A673 (cell line): ENCODE results near the gene CENPO. TPM values are rescaled to one million over a fixed set of nuclear protein-coding genes. Genes with fewer than 3 reads are reported as not detected.

Experiments
- BruUV-seq: library from RNA; stranded (reverse); fragments of 400-500 nt; replicated peaks from 2 replicates; lab custom pipeline; 2021; lab: Mats Ljungman, UMichigan
- CTCF ChIA-PET: fragments of 300-600 bp; sonication (Branson Sonifier 250); formaldehyde crosslinking; loops from one replicate; lab custom pipeline; 2022; ENCODE audit warnings: antibody characterized with exemption; lab: Charles Lee
- POLR2A ChIA-PET: fragments of 300-600 bp; sonication (Branson Sonifier 250); formaldehyde crosslinking; loops from one replicate; lab custom pipeline; 2022; ENCODE audit warnings: antibody characterized with exemption; ENCODE audit not compliant: low non-redundant PET; lab: Charles Lee
- DNase-seq: peaks from one replicate; pipeline ENCODE4 v3.0.0-alpha.2; 2015; ENCODE audit warnings: low spot score
- H3K27ac ChIP-seq: fragments of 200-600 bp; sonication (generic); 2 replicates; pipeline ENCODE4 v1.5.1; 2016; ENCODE audit warnings: mixed run types, low read depth, mild to moderate bottlenecking, mixed read lengths, antibody characterized with exemption, low read length; ENCODE audit not compliant: poor library complexity, severe bottlenecking
- H3K27me3 ChIP-seq: fragments of 200-600 bp; sonication (generic); replicated peaks from 2 replicates; pipeline ENCODE4 v1.6.1; 2017; ENCODE audit warnings: mixed run types, low read depth, mild to moderate bottlenecking, mixed read lengths, antibody characterized with exemption, low read length; ENCODE audit not compliant: insufficient read depth, poor library complexity
- H3K36me3 ChIP-seq: fragments of 200-600 bp; sonication (generic); 2 replicates; pipeline ENCODE4 v1.6.1; 2016; ENCODE audit warnings: mixed run types, mild to moderate bottlenecking, mixed read lengths, antibody characterized with exemption, low read length; ENCODE audit not compliant: insufficient read depth, poor library complexity, severe bottlenecking
- H3K4me1 ChIP-seq: fragments of 200-600 bp; sonication (generic); 2 replicates; pipeline ENCODE4 v1.6.1; 2017; ENCODE audit warnings: mixed run types, mild to moderate bottlenecking, mixed read lengths, antibody characterized with exemption, low read length; ENCODE audit not compliant: insufficient read depth, poor library complexity, severe bottlenecking
- H3K4me3 ChIP-seq: fragments of 200-600 bp; sonication (generic); 2 replicates; pipeline ENCODE4 v1.5.1; 2016; ENCODE audit warnings: low read depth, mixed run types, mild to moderate bottlenecking, mixed read lengths, low read length; ENCODE audit not compliant: poor library complexity, severe bottlenecking
- H3K9me3 ChIP-seq: fragments of 200-600 bp; sonication (generic); 2 replicates; pipeline ENCODE4 v1.6.1; 2016; ENCODE audit warnings: mixed run types, low read depth, mild to moderate bottlenecking, mixed read lengths, antibody characterized with exemption, low read length; ENCODE audit not compliant: poor library complexity, severe bottlenecking
- CTCF ChIP-seq: fragments of 300-800, 200-600 bp; sonication (generic); conservative IDR thresholded peaks from 2 replicates; pipeline ENCODE4 v1.5.1; 2017; ENCODE audit warnings: low read depth, mild to moderate bottlenecking, antibody characterized with exemption, low read length, moderate library complexity, mixed read lengths
- EZH2 ChIP-seq: fragments of 200-600 bp; sonication (generic); IDR thresholded peaks from 2 replicates; pipeline ENCODE4 v1.6.1; 2017; ENCODE audit warnings: borderline replicate concordance, low read depth, mild to moderate bottlenecking, mixed read lengths, antibody characterized with exemption, low read length; ENCODE audit not compliant: poor library complexity, severe bottlenecking
- intact Hi-C: fragments of 100-400 bp; cut with micrococcal nuclease; formaldehyde crosslinking; loops from one replicate; pipeline ENCODE4 v1.10.0; 2022; ENCODE audit not compliant: unreplicated experiment
- total RNA-seq: library from RNA; stranded (reverse); gene quantifications from 2 replicates; pipeline ENCODE4 v1.2.3, GENCODE V29; 2021

The CENPO gene
- total RNA-seq, 1 experiment from 2014 or later: 69.4 TPM

- DNase-seq: no peak
- no peaks in the 10 kb centered on the region for H3K36me3 ChIP-seq
- BruUV-seq: no TSS peak
- ChIA-PET CTCF (interaction anchor here (1.0 kb wide), 1 partner anchor 297 kb away, joined by 3 read pairs; no protein-coding TSS in a partner anchor), POLR2A (no interaction called here)
- H3K27me3 ChIP-seq: no peaks in the 10 kb centered on the region
- peaks cover 15% of the 10 kb centered on the region for H3K4me1 ChIP-seq
- no peaks in the 10 kb centered on the region for H3K9me3 ChIP-seq
- TF ChIP-seq EZH2: no peak
- H3K27ac ChIP-seq: no peak overlapping the region
- intact Hi-C loops: loop anchor here (10.0 kb wide), 1 partner anchor 303 kb away; no protein-coding TSS in a partner anchor
- no peak overlapping the region for H3K4me3 ChIP-seq
Measured at GRCh38 chr2:24832073-24832461, 38.8 kb downstream of the CENPO start.

GRCh38 chr2:24832521-24832920, 39.3 kb downstream of the CENPO start:
- Histone ChIP-seq H3K4me3 (no peak overlapping the region), H3K4me1 (peaks cover 15% of the 10 kb centered on the region), H3K9me3 (no peaks in the 10 kb centered on the region), H3K27ac (no peak overlapping the region), H3K36me3 (no peaks in the 10 kb centered on the region), H3K27me3 (no peaks in the 10 kb centered on the region)
- BruUV-seq: no TSS peak
- ChIA-PET CTCF (interaction anchor here (1.0 kb wide), 1 partner anchor 297 kb away, joined by 3 read pairs; no protein-coding TSS in a partner anchor), POLR2A (no interaction called here)
- TF ChIP-seq EZH2 (no peak), CTCF (no peak)
- intact Hi-C loops: loop anchor here (10.0 kb wide), 1 partner anchor 302 kb away; no protein-coding TSS in a partner anchor
- DNase-seq: no peak

GRCh38 chr2:24832931-24833701, 39.9 kb downstream of the CENPO start:
- TF ChIP-seq CTCF (no peak), EZH2 (no peak)
- POLR2A ChIA-PET: no interaction called here
- no peaks in the 10 kb centered on the region for H3K36me3 ChIP-seq
- H3K9me3 ChIP-seq: no peaks in the 10 kb centered on the region
- DNase-seq: peak; percentile 77
- BruUV-seq: no TSS peak
- CTCF ChIA-PET: interaction anchor here (1.0 kb wide), 1 partner anchor 296 kb away, joined by 3 read pairs; no protein-coding TSS in a partner anchor
- intact Hi-C loops: loop anchor here (10.0 kb wide), 1 partner anchor 302 kb away; no protein-coding TSS in a partner anchor
- H3K27ac ChIP-seq: peak overlapping the region; percentile 12
- peaks cover 15% of the 10 kb centered on the region for H3K4me1 ChIP-seq
- H3K27me3 ChIP-seq: no peaks in the 10 kb centered on the region
- H3K4me3 ChIP-seq: no peak overlapping the region
